T-cell (primary cell): ENCODE results near the gene WDR48. TPM values are rescaled to one million over a fixed set of nuclear protein-coding genes. Genes with fewer than 3 reads are reported as not detected.
A peak's percentile ranks its signal among the peaks of the same experiment; 100 is the strongest.

Source experiments
- ATAC-seq, 4 experiments: fragments of 200-7000 bp in 3 of 4; fragments of 150-1000 bp in 1 of 4; cut with Tn5 transposase; replicated peaks in 1 of 4; 1 replicate in 3 of 4; 2 replicates in 1 of 4; pipeline ENCODE4 v1.10.0; 2021; ENCODE audit warnings: moderate library complexity in 3 of 4, mild to moderate bottlenecking in 2 of 4, moderate number of reproducible peaks in 1 of 4
- CTCF ChIA-PET, 2 donors: fragments of 300-600 bp; sonication (Branson Sonifier 250); formaldehyde crosslinking; loops; one replicate each; lab custom pipeline; 2022; ENCODE audit warnings: antibody characterized with exemption in 2 of 2; lab: Charles Lee
- POLR2A ChIA-PET, 2 donors: fragments of 300-600 bp; sonication (Branson Sonifier 250); formaldehyde crosslinking; loops; one replicate each; lab custom pipeline; 2022; ENCODE audit warnings: antibody characterized with exemption in 2 of 2; lab: Charles Lee
- DNase-seq, 35 experiments: peaks; one replicate each; pipeline versions ENCODE4 v3.0.0 to v3.0.0-alpha.2; 2013 to 2023
- H3K27ac ChIP-seq: one replicate; pipeline ENCODE4 v1.5.1; 2013; ENCODE audit warnings: low read length
- H3K27me3 ChIP-seq, 2 experiments: replicated peaks in 1 of 2; 1 replicate in 1 of 2; 2 replicates in 1 of 2; pipeline versions ENCODE4 v1.6.1 to v1.7.0; 2013; ENCODE audit warnings: low read length in 1 of 2, mixed read lengths in 1 of 2; ENCODE audit not compliant: control insufficient read depth in 2 of 2, insufficient read depth in 2 of 2; ENCODE audit errors: extremely low read depth in 1 of 2
- H3K36me3 ChIP-seq, 2 donors: 1 replicate in 1 of 2; 2 replicates in 1 of 2; pipeline versions ENCODE4 v1.6.1 to v1.7.0; 2013; ENCODE audit warnings: low read length in 1 of 2; ENCODE audit not compliant: control insufficient read depth in 2 of 2, insufficient read depth in 1 of 2; ENCODE audit errors: extremely low read depth in 1 of 2
- H3K4me1 ChIP-seq, 2 experiments: 1 replicate in 1 of 2; 2 replicates in 1 of 2; pipeline versions ENCODE4 v1.6.1 to v1.7.0; 2013; ENCODE audit warnings: low read length in 2 of 2, mixed read lengths in 1 of 2; ENCODE audit not compliant: insufficient read depth in 2 of 2, control insufficient read depth in 1 of 2; ENCODE audit errors: extremely low read depth in 1 of 2
- H3K4me3 ChIP-seq, 2 donors: 1 replicate in 1 of 2; 2 replicates in 1 of 2; pipeline versions ENCODE4 v1.5.1 to v1.7.0; 2013; ENCODE audit warnings: mild to moderate bottlenecking in 2 of 2, low read length in 1 of 2, moderate library complexity in 1 of 2; ENCODE audit not compliant: control insufficient read depth in 1 of 2; ENCODE audit errors: extremely low read depth in 1 of 2
- H3K9me3 ChIP-seq: 2 replicates; pipeline ENCODE4 v1.7.0; 2013
- H3K27ac Mint-ChIP-seq, 2 donors: one replicate each; pipeline ENCODE4 v1.8.0; 2020 to 2021; ENCODE audit warnings: mild to moderate bottlenecking in 2 of 2, mixed read lengths in 2 of 2
- H3K27me3 Mint-ChIP-seq, 2 donors: one replicate each; pipeline ENCODE4 v1.8.0; 2021 to 2022; ENCODE audit warnings: mixed read lengths in 2 of 2
- H3K36me3 Mint-ChIP-seq: one replicate; pipeline ENCODE4 v1.8.0; 2021; ENCODE audit warnings: mixed read lengths
- H3K4me1 Mint-ChIP-seq, 3 donors: one replicate each; pipeline ENCODE4 v1.8.0; 2020 to 2022; ENCODE audit warnings: mixed read lengths in 3 of 3, mild to moderate bottlenecking in 1 of 3
- H3K4me3 Mint-ChIP-seq, 3 donors: one replicate each; pipeline ENCODE4 v1.8.0; 2020 to 2022; ENCODE audit warnings: mild to moderate bottlenecking in 3 of 3, mixed read lengths in 3 of 3, moderate library complexity in 3 of 3
- H3K9me3 Mint-ChIP-seq, 3 donors: one replicate each; pipeline ENCODE4 v1.8.0; 2020 to 2022; ENCODE audit warnings: mixed read lengths in 3 of 3
- WGBS: methylation state at CpG from one replicate; pipeline ENCODE4 v1.1.5; 2013; ENCODE audit warnings: missing lambda C conversion rate; ENCODE audit not compliant: insufficient coverage; 5-methylcytosine and 5-hydroxymethylcytosine counted together
- total RNA-seq, 35 experiments: library from RNA in 6 of 35; stranded (reverse) in 6 of 35; fragments of 120-200 nt in 1 of 35; gene quantifications; one replicate each; pipeline versions ENCODE4 v1.2.1 to v1.2.4 and lab custom pipeline; 2013 to 2026

The WDR48 gene
- total RNA-seq, 5 donors from 2014 or later (not counting 1 experiment from before 2014, with no cell fraction given): 54.2 to 90.3 (median 59.9) TPM

DNA sequence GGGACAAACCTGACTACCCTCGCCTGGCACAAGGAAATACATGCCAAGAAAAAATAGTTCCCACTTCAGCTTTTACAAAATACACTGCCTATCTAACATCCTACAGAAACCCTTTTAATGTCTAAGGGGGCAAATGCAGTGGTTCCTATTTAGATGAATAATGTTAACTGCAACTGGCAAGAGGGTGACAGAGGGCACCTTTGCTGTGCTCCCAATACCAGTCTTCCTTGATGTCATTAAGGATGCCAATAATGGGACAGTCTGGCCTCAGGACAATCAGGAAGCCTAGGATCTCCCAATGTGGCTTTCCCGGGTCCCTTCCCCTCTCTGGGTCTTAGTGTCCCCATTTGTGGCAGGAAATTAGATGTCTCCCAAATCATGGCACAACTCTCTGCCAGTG lies 87.6 kb downstream of the WDR48 start:
- Histone ChIP-seq H3K27me3 (no peaks in the 10 kb centered on the region), H3K27ac (no peak overlapping the region), H3K4me3 (no peak overlapping the region), H3K9me3 (no peaks in the 10 kb centered on the region), H3K36me3 (peaks cover 23 to 45% of the 10 kb centered on the region in 2 donors), H3K4me1 (peaks cover 0 to 11% of the 10 kb centered on the region in 2 experiments)
- POLR2A ChIA-PET: interaction anchor here in 1 of 2 donors (0.6 to 0.7 kb wide), 2 partner anchors 542 to 781 kb away, joined by 4 to 6 read pairs; no protein-coding TSS in a partner anchor
- Mint-ChIP-seq H3K27me3 (no peaks in the 10 kb centered on the region), H3K4me3 (no peak overlapping the region), H3K9me3 (no peaks in the 10 kb centered on the region), H3K27ac (peak overlapping the region in 1 of 2 donors; percentile 23), H3K36me3 (peaks cover 35% of the 10 kb centered on the region), H3K4me1 (peaks cover 15 to 30% (median 24%) of the 10 kb centered on the region in 3 donors)
- CTCF ChIA-PET: interaction anchor here in 1 of 2 donors (1.0 kb wide), 1 partner anchor 153 kb away, joined by 3 read pairs; no protein-coding TSS in a partner anchor
- no peak for ATAC-seq
- no CpG with 5 or more reads among the region's 2 CpGs for WGBS
- DNase-seq: no peak

GRCh38 chr3:39140341-39140971 lies 88.6 kb downstream of the WDR48 start:
- ChIA-PET POLR2A (interaction anchor here (0.8 to 1.4 kb wide), 3 partner anchors 9 to 32 kb away, joined by 3 to 4 read pairs (median 3); partner anchors contain the start of genes GORASP1 (in 1 of the 2) and TTC21A (in 1 of the 2)), CTCF (no interaction called here)
- Mint-ChIP-seq H3K4me1 (peaks cover 17 to 30% (median 26%) of the 10 kb centered on the region in 3 donors), H3K27ac (peak overlapping the region; percentile 10 to 76), H3K36me3 (peaks cover 41% of the 10 kb centered on the region), H3K9me3 (no peaks in the 10 kb centered on the region), H3K27me3 (no peaks in the 10 kb centered on the region), H3K4me3 (no peak overlapping the region)
- no peak overlapping the region for H3K27ac ChIP-seq
- no peaks in the 10 kb centered on the region for H3K27me3 ChIP-seq
- ATAC-seq: no peak
- WGBS: 100% methylated on average over 2 of the region's 2 CpGs
- H3K4me3 ChIP-seq: no peak overlapping the region
- H3K4me1 ChIP-seq: peaks cover 0 to 11% of the 10 kb centered on the region in 2 experiments
- DNase-seq: no peak
- H3K36me3 ChIP-seq: peaks cover 25 to 55% of the 10 kb centered on the region in 2 donors
- H3K9me3 ChIP-seq: no peaks in the 10 kb centered on the region

GRCh38 chr3:39141171-39141995 lies 89.6 kb downstream of the WDR48 start:
- Histone ChIP-seq H3K27ac (peak overlapping the region; percentile 7), H3K9me3 (no peaks in the 10 kb centered on the region), H3K4me1 (peaks cover 0 to 16% of the 10 kb centered on the region in 2 experiments), H3K27me3 (no peaks in the 10 kb centered on the region), H3K36me3 (peaks cover 25 to 64% of the 10 kb centered on the region in 2 donors), H3K4me3 (no peak overlapping the region)
- Mint-ChIP-seq H3K36me3 (peaks cover 50% of the 10 kb centered on the region), H3K27ac (peak overlapping the region; percentile 10 to 76), H3K9me3 (no peaks in the 10 kb centered on the region), H3K4me3 (no peak overlapping the region), H3K4me1 (peaks cover 25 to 36% (median 34%) of the 10 kb centered on the region in 3 donors), H3K27me3 (no peaks in the 10 kb centered on the region)
- CTCF ChIA-PET: no interaction called here
- ATAC-seq (peak in 2 of 4 experiments; percentile 4 to 6), DNase-seq (no peak)
- no CpG with 5 or more reads among the region's 4 CpGs for WGBS
- POLR2A ChIA-PET: interaction anchor here (0.6 to 1.4 kb wide), 7 partner anchors 8 to 243 kb away, joined by 3 to 7 read pairs (median 3); partner anchors contain the start of genes GORASP1 (in 1 of the 2) and TTC21A (in 1 of the 2)

- Mint-ChIP-seq H3K4me1 (peaks cover 32 to 41% (median 37%) of the 10 kb centered on the region in 3 donors), H3K27ac (peak overlapping the region in 1 of 2 donors; percentile 76), H3K27me3 (no peaks in the 10 kb centered on the region), H3K36me3 (peaks cover 52% of the 10 kb centered on the region), H3K9me3 (no peaks in the 10 kb centered on the region), H3K4me3 (no peak overlapping the region)
- no peak for ATAC-seq
- Histone ChIP-seq H3K27ac (no peak overlapping the region), H3K36me3 (peaks cover 25 to 66% of the 10 kb centered on the region in 2 donors), H3K4me1 (peaks cover 2 to 23% of the 10 kb centered on the region in 2 experiments), H3K27me3 (no peaks in the 10 kb centered on the region), H3K4me3 (no peak overlapping the region), H3K9me3 (no peaks in the 10 kb centered on the region)
- DNase-seq: no peak
- CTCF ChIA-PET: no interaction called here
- POLR2A ChIA-PET: interaction anchor here in 1 of 2 donors (0.6 to 0.9 kb wide), 5 partner anchors 10 to 243 kb away, joined by 3 to 7 read pairs (median 3); no protein-coding TSS in a partner anchor
- WGBS: no CpG with 5 or more reads among the region's 5 CpGs
Observed at GRCh38 chr3:39142067-39142466, 90.3 kb downstream of the WDR48 start.

- no peak for ATAC-seq
- H3K27ac ChIP-seq: no peak overlapping the region
- POLR2A ChIA-PET: interaction anchor here in 1 of 2 donors (0.5 to 0.6 kb wide), 2 partner anchors 15 to 260 kb away, joined by 4 to 7 read pairs; no protein-coding TSS in a partner anchor
- Mint-ChIP-seq H3K4me1 (peaks cover 42 to 53% (median 44%) of the 10 kb centered on the region in 3 donors), H3K27ac (peak overlapping the region in 1 of 2 donors; percentile 58), H3K27me3 (no peaks in the 10 kb centered on the region), H3K9me3 (no peaks in the 10 kb centered on the region), H3K4me3 (no peak overlapping the region), H3K36me3 (peaks cover 48% of the 10 kb centered on the region)
- H3K27me3 ChIP-seq: no peaks in the 10 kb centered on the region
- CTCF ChIA-PET: interaction anchor here (0.8 to 1.2 kb wide), 2 partner anchors 16 to 145 kb away, joined by 3 to 6 read pairs; no protein-coding TSS in a partner anchor
- 93% methylated on average over 10 of the region's 14 CpGs for WGBS
- H3K4me3 ChIP-seq: no peak overlapping the region
- H3K9me3 ChIP-seq: no peaks in the 10 kb centered on the region
- no peak for DNase-seq
- H3K4me1 ChIP-seq: peaks cover 10 to 35% of the 10 kb centered on the region in 2 experiments
- peaks cover 25 to 66% of the 10 kb centered on the region in 2 donors for H3K36me3 ChIP-seq
Observed at GRCh38 chr3:39143051-39143885, 91.5 kb downstream of the WDR48 start.
